Esophagus muscularis mucosa (tissue), 4 donors: Measurements from ENCODE around the gene ATP7B.

ENCODE experiments used
- CTCF ChIP-seq, 3 experiments: fragments of 200-600 bp in 2 of 3; fragments of 450-650 bp in 1 of 3; sonication (generic) in 2 of 3; IDR thresholded peaks; one replicate each; pipeline ENCODE4 v1.5.1; 2017 to 2019; ENCODE audit warnings: antibody characterized with exemption in 3 of 3, mild to moderate bottlenecking in 2 of 3, moderate library complexity in 1 of 3
- EP300 ChIP-seq: sonication (generic); formaldehyde crosslinking; IDR thresholded peaks from one replicate; pipeline ENCODE4 v1.6.1; 2017; ENCODE audit warnings: antibody characterized with exemption
- POLR2A ChIP-seq: fragments of 450-650 bp; IDR thresholded peaks from one replicate; pipeline ENCODE4 v1.6.1; 2017; ENCODE audit warnings: antibody characterized with exemption, moderate library complexity, mild to moderate bottlenecking, low read depth

DNA sequence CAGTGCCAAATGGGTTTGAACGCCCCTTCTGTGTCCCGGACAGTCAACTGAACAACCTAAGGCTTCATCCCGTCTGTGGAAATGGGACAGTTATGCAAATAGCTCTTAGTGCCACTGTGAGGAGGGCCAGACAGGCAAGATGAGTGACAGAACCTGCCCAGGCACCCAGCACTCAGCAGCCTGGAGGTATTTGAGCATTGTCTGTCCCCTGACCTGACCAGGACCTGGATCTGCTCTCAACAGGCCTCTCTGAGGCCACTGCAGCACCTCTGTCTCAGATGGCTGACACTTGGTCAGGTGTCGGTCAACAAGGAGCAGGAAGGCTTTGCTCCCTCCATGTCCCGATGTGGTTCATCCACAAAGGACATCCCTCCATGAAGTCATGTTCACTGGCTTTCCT, 81.6 kb downstream of the ATP7B start:
- TF ChIP-seq POLR2A (no peak), CTCF (IDR thresholded peaks at IDR 0.05) (no peak), EP300 (no peak)
